Measurements from ENCODE around the gene PABPN1L. TPM values are rescaled to one million over a fixed set of nuclear protein-coding genes. Genes with fewer than 3 reads are reported as not detected.

Gene PABPN1L
- total RNA-seq, 2 donors from 2014 or later, result not detected

DNA sequence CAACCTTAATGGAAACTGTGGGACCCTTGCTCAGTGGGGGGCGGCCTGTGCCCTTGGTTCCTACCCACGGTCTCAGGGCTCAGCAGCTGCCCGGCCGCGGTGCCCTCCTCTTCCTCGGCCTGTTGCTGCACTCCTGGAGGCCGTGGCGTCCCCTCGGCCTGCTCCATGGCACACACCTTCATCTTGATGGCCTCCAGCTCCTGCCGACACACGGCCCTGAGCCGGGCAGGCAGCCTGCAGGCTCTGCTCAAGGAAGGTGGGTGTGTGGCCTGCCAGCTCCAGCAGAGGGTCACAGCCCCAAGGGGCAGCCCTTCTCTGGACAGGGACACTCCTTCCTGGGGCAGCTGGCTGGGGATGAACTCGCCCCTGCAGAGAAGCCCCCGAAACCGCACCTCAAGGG lies 718 bp downstream of the PABPN1L start:
- DNase-seq (ENCODE audit: low spot score), result no peak
- no peak overlapping the region for H3K4me3 ChIP-seq
- TF ChIP-seq, protein P1, sequence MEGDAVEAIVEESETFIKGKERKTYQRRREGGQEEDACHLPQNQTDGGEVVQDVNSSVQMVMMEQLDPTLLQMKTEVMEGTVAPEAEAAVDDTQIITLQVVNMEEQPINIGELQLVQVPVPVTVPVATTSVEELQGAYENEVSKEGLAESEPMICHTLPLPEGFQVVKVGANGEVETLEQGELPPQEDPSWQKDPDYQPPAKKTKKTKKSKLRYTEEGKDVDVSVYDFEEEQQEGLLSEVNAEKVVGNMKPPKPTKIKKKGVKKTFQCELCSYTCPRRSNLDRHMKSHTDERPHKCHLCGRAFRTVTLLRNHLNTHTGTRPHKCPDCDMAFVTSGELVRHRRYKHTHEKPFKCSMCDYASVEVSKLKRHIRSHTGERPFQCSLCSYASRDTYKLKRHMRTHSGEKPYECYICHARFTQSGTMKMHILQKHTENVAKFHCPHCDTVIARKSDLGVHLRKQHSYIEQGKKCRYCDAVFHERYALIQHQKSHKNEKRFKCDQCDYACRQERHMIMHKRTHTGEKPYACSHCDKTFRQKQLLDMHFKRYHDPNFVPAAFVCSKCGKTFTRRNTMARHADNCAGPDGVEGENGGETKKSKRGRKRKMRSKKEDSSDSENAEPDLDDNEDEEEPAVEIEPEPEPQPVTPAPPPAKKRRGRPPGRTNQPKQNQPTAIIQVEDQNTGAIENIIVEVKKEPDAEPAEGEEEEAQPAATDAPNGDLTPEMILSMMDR (IDR thresholded peaks at IDR 0.05), result no peak
- no peaks in the 10 kb centered on the region for H3K27me3 ChIP-seq
- H3K4me1 ChIP-seq, result peaks cover 0 to under 1% of the 10 kb centered on the region in 2 donors
- peaks cover 22% of the 10 kb centered on the region for H3K36me3 ChIP-seq
- H3K9me3 ChIP-seq, result no peaks in the 10 kb centered on the region
- no peak overlapping the region for H3K27ac ChIP-seq

DNA sequence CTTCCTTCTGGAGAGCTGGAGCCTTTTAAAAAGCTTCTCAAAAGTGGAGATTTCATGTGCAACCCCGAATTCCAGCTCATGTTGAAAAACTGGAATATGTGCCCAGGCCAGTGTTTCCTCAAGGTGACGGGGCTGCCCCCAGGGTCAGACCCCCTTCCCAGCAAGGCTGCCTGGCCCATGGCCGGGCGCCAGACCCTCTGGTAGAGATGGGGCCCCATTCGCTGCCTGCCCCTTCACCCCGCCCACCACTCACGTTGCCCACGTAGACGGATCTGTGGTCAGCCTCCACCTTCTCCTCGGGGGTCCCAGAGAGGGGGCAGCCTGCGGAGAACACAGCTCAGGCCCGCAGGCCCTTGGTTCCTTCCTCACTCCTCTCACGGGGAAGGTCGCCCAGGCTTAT lies 1.1 kb downstream of the PABPN1L start:
- H3K27me3 ChIP-seq, result no peaks in the 10 kb centered on the region
- no peaks in the 10 kb centered on the region for H3K9me3 ChIP-seq
- H3K36me3 ChIP-seq, result peaks cover 26% of the 10 kb centered on the region
- no peaks in the 10 kb centered on the region for H3K4me1 ChIP-seq
- TF ChIP-seq, protein P1 (IDR thresholded peaks at IDR 0.05), result no peak
- no peak for DNase-seq (ENCODE audit: low spot score)
- no peak overlapping the region for H3K4me3 ChIP-seq
- no peak overlapping the region for H3K27ac ChIP-seq

DNA sequence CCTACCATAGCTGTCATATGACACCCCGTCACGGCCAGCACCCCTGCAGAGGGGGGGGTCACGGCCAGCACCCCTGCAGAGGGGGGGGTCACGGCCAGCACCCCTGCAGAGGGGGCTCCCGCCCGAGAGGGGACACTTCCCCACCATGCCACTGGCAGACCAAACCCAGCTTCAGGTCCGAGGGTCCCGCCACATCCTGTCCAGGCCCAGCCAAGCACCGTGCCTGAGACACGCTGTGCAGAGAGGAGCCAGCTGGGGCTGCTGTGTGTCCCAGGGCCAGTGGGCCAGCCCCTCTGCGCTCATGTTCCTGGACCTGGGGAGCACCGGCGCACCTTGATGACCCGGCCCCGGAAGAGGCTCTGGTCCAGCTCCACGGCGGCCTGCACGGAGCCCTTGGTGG lies 1.9 kb downstream of the PABPN1L start:
- TF ChIP-seq, protein P1 (IDR thresholded peaks at IDR 0.05), result no peak
- H3K36me3 ChIP-seq, result peaks cover 34% of the 10 kb centered on the region

DNA sequence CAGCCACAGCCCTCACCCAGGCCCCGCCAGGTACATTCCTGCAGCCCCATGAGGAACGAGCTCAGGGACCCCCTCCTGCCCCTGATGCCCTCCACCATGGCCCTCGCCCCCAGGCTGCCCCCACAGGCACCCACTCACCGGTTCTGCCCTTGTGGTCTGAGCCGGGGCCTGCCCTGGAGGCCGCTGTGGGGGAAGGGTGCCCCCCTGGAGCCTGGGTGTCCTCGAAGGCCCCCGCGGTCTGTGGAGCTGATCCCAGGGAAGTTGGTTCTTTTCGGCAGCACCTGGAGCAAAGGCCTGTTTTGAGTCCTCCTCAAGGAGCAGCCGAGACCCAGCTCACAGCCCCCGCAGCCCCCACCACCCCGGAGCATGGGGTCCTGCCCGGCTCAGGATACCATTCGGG lies 2.4 kb downstream of the PABPN1L start:
- H3K4me3 ChIP-seq, result no peak overlapping the region
- TF ChIP-seq, protein P1 (IDR thresholded peaks at IDR 0.05), result no peak
- H3K27ac ChIP-seq, result no peak overlapping the region
- H3K36me3 ChIP-seq, result peaks cover 39% of the 10 kb centered on the region
- no peaks in the 10 kb centered on the region for H3K4me1 ChIP-seq
- H3K9me3 ChIP-seq, result no peaks in the 10 kb centered on the region
- H3K27me3 ChIP-seq, result no peaks in the 10 kb centered on the region
- no peak for DNase-seq (ENCODE audit: low spot score)

More for the DNA sequence above, 1.9 kb downstream of the PABPN1L start:
- Histone ChIP-seq H3K27ac (no peak overlapping the region), H3K9me3 (no peaks in the 10 kb centered on the region), H3K4me1 (no peaks in the 10 kb centered on the region), H3K4me3 (no peak overlapping the region), H3K27me3 (no peaks in the 10 kb centered on the region)
- no peak for DNase-seq (ENCODE audit: low spot score)

DNA sequence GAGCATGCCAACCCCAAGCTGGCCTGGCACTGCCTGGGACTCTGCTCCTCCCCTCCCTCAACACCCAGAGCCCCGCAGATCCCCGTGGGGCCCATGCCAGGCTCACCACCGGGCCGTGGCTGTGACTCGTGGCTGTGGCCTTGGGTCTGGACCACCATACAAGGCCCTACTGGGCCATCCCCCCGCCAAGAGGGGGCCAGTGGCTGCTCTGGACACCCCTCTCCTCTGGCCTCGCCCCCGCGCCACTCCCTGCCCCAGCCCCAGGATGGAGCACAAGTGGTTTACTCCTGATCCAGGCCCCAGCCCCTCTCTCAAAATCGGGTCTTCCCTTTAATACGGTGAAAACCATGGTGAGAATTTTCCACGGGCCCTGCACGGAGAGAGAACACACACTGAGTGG lies 3.0 kb downstream of the PABPN1L start:
- no peaks in the 10 kb centered on the region for H3K4me1 ChIP-seq
- TF ChIP-seq, protein P1 (IDR thresholded peaks at IDR 0.05), result no peak
- DNase-seq (ENCODE audit: low spot score), result no peak
- H3K9me3 ChIP-seq, result no peaks in the 10 kb centered on the region
- no peak overlapping the region for H3K27ac ChIP-seq
- peaks cover 40% of the 10 kb centered on the region for H3K36me3 ChIP-seq
- no peaks in the 10 kb centered on the region for H3K27me3 ChIP-seq
- no peak overlapping the region for H3K4me3 ChIP-seq

DNA sequence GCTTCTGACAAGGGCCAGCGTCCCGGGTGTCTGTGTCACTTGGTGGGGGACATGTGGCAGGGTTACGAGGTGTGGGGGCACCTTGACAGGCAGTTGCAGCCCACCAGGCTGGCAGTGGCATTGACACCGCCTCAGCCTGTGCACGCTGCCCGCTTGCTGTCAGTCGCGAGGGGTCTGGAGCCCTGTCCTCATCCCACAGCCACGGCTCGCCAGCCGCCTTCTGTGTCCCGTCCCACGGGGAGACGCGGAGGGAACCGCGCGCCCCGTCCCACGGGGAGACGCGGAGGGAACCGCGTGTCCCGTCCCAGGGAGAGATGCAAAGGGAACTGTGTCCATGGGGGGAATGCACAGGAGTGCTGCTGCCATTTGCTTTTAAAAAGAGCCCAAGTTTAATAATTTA lies 3.5 kb downstream of the PABPN1L start:
- Histone ChIP-seq H3K4me1 (peaks cover 0 to 4% of the 10 kb centered on the region in 2 donors), H3K27me3 (no peaks in the 10 kb centered on the region), H3K4me3 (no peak overlapping the region), H3K27ac (no peak overlapping the region), H3K36me3 (peaks cover 40% of the 10 kb centered on the region), H3K9me3 (no peaks in the 10 kb centered on the region)
- no peak for DNase-seq (ENCODE audit: low spot score)
- TF ChIP-seq, protein P1 (IDR thresholded peaks at IDR 0.05), result no peak
